Neural cell (in vitro differentiated cells): Measurements from ENCODE around the gene MYCBP2. TPM values are rescaled to one million over a fixed set of nuclear protein-coding genes. Genes with fewer than 3 reads are reported as not detected.

Source experiments
- H2AFZ ChIP-seq: fragments of 200-600, 300-800 bp; sonication (generic), shearing (Covaris generic); 2 replicates; pipeline ENCODE4 v1.6.0; 2014; ENCODE audit warnings: low read depth, mild to moderate bottlenecking, antibody characterized with exemption, low read length, moderate library complexity
- H3F3A ChIP-seq: fragments of 200-600 bp; shearing (Covaris generic); 2 replicates; pipeline ENCODE4 v1.6.1; 2016; ENCODE audit warnings: mild to moderate bottlenecking, moderate library complexity, mixed read lengths, antibody characterized with exemption, low read length; ENCODE audit not compliant: insufficient read depth, poor library complexity, severe bottlenecking
- H3K27ac ChIP-seq: fragments of 200-600, 300-800 bp; sonication (generic), shearing (Covaris generic); 2 replicates; pipeline ENCODE4 v1.5.1; 2014; ENCODE audit warnings: mild to moderate bottlenecking, low read length, moderate library complexity
- H3K27me3 ChIP-seq: fragments of 300-800, 200-600 bp; sonication (generic), shearing (Covaris generic); 2 replicates; pipeline ENCODE4 v1.6.0; 2014; ENCODE audit warnings: mild to moderate bottlenecking, low read depth, low read length, moderate library complexity; ENCODE audit not compliant: insufficient read depth
- H3K36me3 ChIP-seq: fragments of 300-800, 200-600 bp; sonication (generic), shearing (Covaris generic); 2 replicates; pipeline ENCODE4 v1.5.1; 2014; ENCODE audit warnings: mild to moderate bottlenecking, antibody characterized with exemption, low read length, moderate library complexity; ENCODE audit not compliant: insufficient read depth
- H3K4me2 ChIP-seq: fragments of 300-800, 200-600 bp; sonication (generic), shearing (Covaris generic); 2 replicates; pipeline ENCODE4 v1.6.0; 2014; ENCODE audit warnings: mild to moderate bottlenecking, low read length
- H3K4me3 ChIP-seq: fragments of 300-800, 200-600 bp; sonication (generic), shearing (Covaris generic); 2 replicates; pipeline ENCODE4 v1.5.1; 2014; ENCODE audit warnings: mild to moderate bottlenecking, low read length, moderate library complexity
- H3K79me2 ChIP-seq: fragments of 200-600 bp; shearing (Covaris generic); replicated peaks from 2 replicates; pipeline ENCODE4 v1.6.0; 2014; ENCODE audit warnings: mild to moderate bottlenecking, low read length, moderate library complexity; ENCODE audit not compliant: insufficient read depth
- H3K9ac ChIP-seq: fragments of 300-800, 200-600 bp; sonication (generic), shearing (Covaris generic); 2 replicates; pipeline ENCODE4 v1.6.1; 2016; ENCODE audit warnings: mild to moderate bottlenecking, low read length, mixed read lengths
- H3K9me2 ChIP-seq: fragments of 200-600 bp; shearing (Covaris generic); 2 replicates; pipeline ENCODE4 v1.6.1; 2016; ENCODE audit warnings: mild to moderate bottlenecking, low read length, mixed read lengths; ENCODE audit not compliant: insufficient read depth
- H3K9me3 ChIP-seq: fragments of 200-600, 300-800 bp; sonication (generic), shearing (Covaris generic); 2 replicates; pipeline ENCODE4 v1.6.1; 2016; ENCODE audit warnings: mild to moderate bottlenecking, mixed run types, low read length, moderate library complexity, mixed read lengths
- H4K20me1 ChIP-seq: fragments of 200-600 bp; shearing (Covaris generic); 2 replicates; pipeline ENCODE4 v1.6.1; 2016; ENCODE audit warnings: mild to moderate bottlenecking, mixed run types; ENCODE audit not compliant: insufficient read depth
- EP300 ChIP-seq: fragments of 450-650 bp; conservative IDR thresholded peaks from 2 replicates; pipeline ENCODE4 v1.6.1; 2014; ENCODE audit warnings: antibody characterized with exemption, mild to moderate bottlenecking, moderate library complexity; ENCODE audit not compliant: poor library complexity, severe bottlenecking
- EZH2 ChIP-seq: fragments of 200-600, 300-800 bp; shearing (Covaris generic), sonication (generic); IDR thresholded peaks from 2 replicates; pipeline ENCODE4 v1.6.1; 2014; ENCODE audit warnings: antibody characterized with exemption, low read length, borderline replicate concordance, mild to moderate bottlenecking; ENCODE audit not compliant: insufficient read depth, poor library complexity, severe bottlenecking
- MXI1 ChIP-seq: fragments of 450-650 bp; conservative IDR thresholded peaks from 2 replicates; pipeline ENCODE4 v1.6.1; 2014; ENCODE audit warnings: antibody characterized with exemption, mild to moderate bottlenecking; ENCODE audit not compliant: poor library complexity, severe bottlenecking
- POLR2AphosphoS5 ChIP-seq: IDR thresholded peaks from 2 replicates; pipeline ENCODE4 v1.6.1; 2012
- RAD21 ChIP-seq: fragments of 450-650 bp; conservative IDR thresholded peaks from 2 replicates; pipeline ENCODE4 v1.6.1; 2014; ENCODE audit warnings: antibody characterized with exemption, mild to moderate bottlenecking, moderate library complexity
- REST ChIP-seq: IDR thresholded peaks from 2 replicates; pipeline ENCODE4 v1.6.1; 2012; ENCODE audit warnings: borderline replicate concordance
- SMC3 ChIP-seq: fragments of 450-650 bp; conservative IDR thresholded peaks from 2 replicates; pipeline ENCODE4 v1.6.1; 2014; ENCODE audit warnings: antibody characterized with exemption, mild to moderate bottlenecking, moderate library complexity; ENCODE audit not compliant: poor library complexity
- TAF1 ChIP-seq: IDR thresholded peaks from 2 replicates; pipeline ENCODE4 v1.6.1; 2012; ENCODE audit warnings: low read depth
- polyA plus RNA-seq: library from polyadenylated mRNA; depleted of rRNA; stranded (reverse); fragments of >200 nt; gene quantifications from 2 replicates; pipeline ENCODE4 v1.2.3, GENCODE V29; 2014
- TF ChIP-seq, protein P1 (sequence below): fragments of 450-650 bp; IDR thresholded peaks from 2 replicates; pipeline ENCODE4 v1.5.1; 2014; ENCODE audit warnings: antibody characterized with exemption, mild to moderate bottlenecking, moderate library complexity; ENCODE audit not compliant: poor library complexity, severe bottlenecking

MYCBP2 gene
- polyA plus RNA-seq, 1 donor from 2014 or later = 135 TPM

DNA sequence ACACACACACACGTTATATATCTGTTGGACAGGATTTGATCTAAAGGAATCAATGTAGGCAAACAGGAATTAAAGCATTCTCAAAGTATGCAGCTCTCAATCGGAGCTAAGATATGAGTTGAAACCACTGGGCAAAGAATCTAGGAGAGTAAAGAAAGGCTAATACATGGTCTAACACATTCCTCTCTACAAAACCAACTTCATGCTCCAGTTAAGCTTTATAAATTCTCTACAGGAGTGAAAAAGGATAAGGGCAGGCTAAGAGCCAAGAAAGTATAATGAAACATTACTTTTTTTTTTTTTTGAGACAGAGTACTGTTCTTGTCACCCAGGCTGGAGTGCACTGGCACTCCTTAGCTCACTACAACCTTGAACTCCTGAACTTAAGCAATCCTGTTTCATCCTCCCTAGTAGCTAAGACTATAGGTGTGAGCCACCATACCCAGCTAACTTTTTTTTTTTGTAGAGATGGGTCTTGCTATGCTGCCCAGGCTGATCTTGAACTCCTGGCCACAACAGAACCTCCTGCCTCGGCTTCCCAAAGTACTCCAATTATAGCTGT lies 310.6 kb downstream of the MYCBP2 start:
- Histone ChIP-seq H3F3A (no peaks in the 10 kb centered on the region), H3K79me2 (peaks cover 27% of the 10 kb centered on the region)

DNA sequence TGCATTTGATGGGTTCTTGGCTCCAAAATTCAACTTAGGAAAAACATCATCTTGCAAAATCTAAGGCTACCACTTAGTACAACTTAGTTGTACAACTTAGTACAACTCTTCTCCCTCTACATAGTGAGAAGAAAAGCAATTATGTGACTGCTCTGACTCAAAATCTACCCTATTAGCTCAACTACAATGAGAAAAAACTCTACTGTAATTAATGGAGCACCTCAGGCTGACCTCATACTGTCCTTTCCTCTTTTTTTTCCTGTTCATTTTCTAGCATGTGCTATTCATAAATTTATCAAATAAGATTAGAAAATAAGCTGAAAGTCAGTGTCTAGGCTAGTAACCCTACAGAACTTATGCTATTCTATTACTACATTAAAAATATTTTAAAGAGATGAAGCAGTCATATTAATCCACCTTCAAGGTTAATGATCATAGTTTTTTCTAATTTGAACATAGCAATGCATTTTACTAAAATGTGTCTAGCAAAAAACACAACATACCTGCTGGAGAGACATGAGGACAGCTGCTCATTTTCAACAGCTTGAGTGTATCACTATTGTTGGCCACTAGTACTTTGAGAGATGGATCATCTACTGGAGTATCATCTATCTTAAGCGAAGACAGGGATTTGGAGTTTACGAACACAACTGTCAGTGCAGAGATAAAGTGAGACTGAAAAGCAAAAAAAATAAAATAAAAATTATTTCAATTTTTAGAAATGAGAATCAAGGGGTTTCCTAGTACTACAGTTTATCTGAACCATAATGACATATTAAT lies 311.8 kb downstream of the MYCBP2 start:
- H3K27me3 ChIP-seq = no peaks in the 10 kb centered on the region
- H3K9ac ChIP-seq = no peak overlapping the region
- H3K9me3 ChIP-seq = no peaks in the 10 kb centered on the region
- H2AFZ ChIP-seq = no peak overlapping the region
- H3K9me2 ChIP-seq = no peaks in the 10 kb centered on the region
- H3K27ac ChIP-seq = no peak overlapping the region
- H3K79me2 ChIP-seq = peaks cover 15% of the 10 kb centered on the region
- H3K4me2 ChIP-seq = no peak overlapping the region
- H3K36me3 ChIP-seq = peaks cover 34% of the 10 kb centered on the region
- TF ChIP-seq REST (no peak), RAD21 (no peak), MXI1 (no peak), EP300 (no peak), SMC3 (no peak), POLR2AphosphoS5 (no peak)
- H3F3A ChIP-seq = no peaks in the 10 kb centered on the region
- no peak overlapping the region for H3K4me3 ChIP-seq
- no peaks in the 10 kb centered on the region for H4K20me1 ChIP-seq

More for the DNA sequence above, 310.6 kb downstream of the MYCBP2 start:
- TF ChIP-seq RAD21 (no peak), TAF1 (no peak)
- Histone ChIP-seq H2AFZ (no peak overlapping the region), H3K9me3 (no peaks in the 10 kb centered on the region), H4K20me1 (peaks cover 7% of the 10 kb centered on the region), H3K9ac (no peak overlapping the region), H3K27ac (no peak overlapping the region), H3K36me3 (peaks cover 30% of the 10 kb centered on the region), H3K27me3 (no peaks in the 10 kb centered on the region), H3K4me2 (no peak overlapping the region), H3K4me3 (no peak overlapping the region), H3K9me2 (no peaks in the 10 kb centered on the region)

DNA sequence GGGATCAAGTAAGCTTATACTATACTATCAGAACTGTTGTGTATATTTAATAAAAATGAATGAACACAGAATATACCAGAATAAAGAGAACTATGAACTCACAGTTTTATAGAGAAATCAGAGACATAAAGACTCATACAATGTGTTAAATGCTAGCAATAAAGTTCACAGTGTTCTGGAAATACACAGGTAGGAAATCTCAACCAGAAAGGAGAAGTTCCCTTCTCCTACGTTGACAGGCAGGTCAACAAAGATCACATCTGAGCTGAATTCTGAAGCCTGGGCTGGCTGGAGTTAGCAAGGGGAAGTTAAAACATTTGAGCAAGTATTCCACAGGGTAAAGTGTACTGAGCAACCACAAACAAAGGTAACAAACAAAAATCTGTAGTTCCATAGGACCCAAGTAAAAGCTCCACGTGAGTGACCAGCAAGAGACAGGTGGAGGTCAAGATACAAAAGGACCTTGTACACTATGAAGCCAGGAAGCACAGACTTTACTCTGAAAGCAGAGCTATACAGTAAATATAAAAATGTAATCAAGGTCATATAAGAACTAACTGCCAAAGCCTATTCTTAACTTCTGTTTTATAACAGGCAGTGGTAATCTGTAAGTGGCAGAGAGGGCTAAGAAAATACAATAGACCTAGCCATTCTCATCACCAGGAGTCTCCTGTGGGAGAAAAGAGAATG lies 312.9 kb downstream of the MYCBP2 start:
- TF ChIP-seq EP300 (no peak), EZH2 (no peak), REST (no peak), RAD21 (no peak), MXI1 (no peak), SMC3 (no peak), TAF1 (no peak), POLR2AphosphoS5 (no peak)
- TF ChIP-seq, protein P1, sequence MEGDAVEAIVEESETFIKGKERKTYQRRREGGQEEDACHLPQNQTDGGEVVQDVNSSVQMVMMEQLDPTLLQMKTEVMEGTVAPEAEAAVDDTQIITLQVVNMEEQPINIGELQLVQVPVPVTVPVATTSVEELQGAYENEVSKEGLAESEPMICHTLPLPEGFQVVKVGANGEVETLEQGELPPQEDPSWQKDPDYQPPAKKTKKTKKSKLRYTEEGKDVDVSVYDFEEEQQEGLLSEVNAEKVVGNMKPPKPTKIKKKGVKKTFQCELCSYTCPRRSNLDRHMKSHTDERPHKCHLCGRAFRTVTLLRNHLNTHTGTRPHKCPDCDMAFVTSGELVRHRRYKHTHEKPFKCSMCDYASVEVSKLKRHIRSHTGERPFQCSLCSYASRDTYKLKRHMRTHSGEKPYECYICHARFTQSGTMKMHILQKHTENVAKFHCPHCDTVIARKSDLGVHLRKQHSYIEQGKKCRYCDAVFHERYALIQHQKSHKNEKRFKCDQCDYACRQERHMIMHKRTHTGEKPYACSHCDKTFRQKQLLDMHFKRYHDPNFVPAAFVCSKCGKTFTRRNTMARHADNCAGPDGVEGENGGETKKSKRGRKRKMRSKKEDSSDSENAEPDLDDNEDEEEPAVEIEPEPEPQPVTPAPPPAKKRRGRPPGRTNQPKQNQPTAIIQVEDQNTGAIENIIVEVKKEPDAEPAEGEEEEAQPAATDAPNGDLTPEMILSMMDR = no peak
- no peak overlapping the region for H3K4me2 ChIP-seq
- H3K27me3 ChIP-seq = no peaks in the 10 kb centered on the region
- H3K79me2 ChIP-seq = peaks cover 8% of the 10 kb centered on the region
- H3K27ac ChIP-seq = no peak overlapping the region
- H3K9me2 ChIP-seq = no peaks in the 10 kb centered on the region
- no peak overlapping the region for H3K4me3 ChIP-seq
- H4K20me1 ChIP-seq = no peaks in the 10 kb centered on the region
- no peaks in the 10 kb centered on the region for H3F3A ChIP-seq
- peaks cover 34% of the 10 kb centered on the region for H3K36me3 ChIP-seq
- no peak overlapping the region for H2AFZ ChIP-seq
- H3K9ac ChIP-seq = no peak overlapping the region
- no peaks in the 10 kb centered on the region for H3K9me3 ChIP-seq
